ENCODE results near the gene MATCAP1.

- no peak for TF ChIP-seq CTCF (IDR thresholded peaks at IDR 0.05)
- no peak for TF ChIP-seq POLR2A (IDR thresholded peaks at IDR 0.05)
Observed at GRCh38 chr16:67148656-67149275, 35.0 kb downstream of the MATCAP1 start.

Data from Peyer's patch (tissue), 4 donors.